ENCODE data around the gene HOXC5.
A peak's percentile ranks its signal among the peaks of the same experiment; 100 is the strongest.

HOXC5 gene

DNA sequence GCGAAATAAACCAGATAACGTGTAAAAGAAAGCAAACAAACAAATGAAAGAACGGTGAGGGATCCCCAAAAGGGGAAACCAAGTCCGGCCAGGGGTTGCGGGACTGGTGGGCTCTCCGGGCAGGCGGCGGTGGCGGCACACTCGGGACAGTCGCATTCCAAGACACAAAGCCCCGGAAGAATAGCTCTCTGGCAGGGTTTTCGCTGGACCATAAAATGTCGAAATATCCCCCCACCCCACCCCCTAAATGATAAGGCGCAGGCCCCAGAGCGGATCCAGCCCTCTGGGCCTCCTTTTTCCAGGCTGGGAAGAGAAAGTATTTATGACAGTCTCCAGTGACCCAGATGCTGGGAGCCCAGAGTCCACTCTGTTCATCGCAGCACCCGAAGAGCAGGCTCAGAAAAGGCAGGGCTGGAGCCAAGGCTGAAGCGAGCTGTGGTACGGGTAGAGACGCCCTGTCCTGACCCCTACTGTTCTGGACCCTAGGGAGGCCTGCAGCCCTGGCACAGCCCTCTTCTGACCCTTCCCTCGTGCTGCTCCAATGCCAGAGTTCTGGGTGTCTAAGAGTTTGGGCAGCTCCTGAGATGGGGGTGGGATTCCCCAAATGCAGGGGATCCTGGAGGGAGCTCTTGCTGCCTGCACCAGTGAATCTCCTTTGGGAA is 26.2 kb upstream of the HOXC5 start:
- DNase-seq (ENCODE audit: low read depth in 2 of 2): no peak

DNA sequence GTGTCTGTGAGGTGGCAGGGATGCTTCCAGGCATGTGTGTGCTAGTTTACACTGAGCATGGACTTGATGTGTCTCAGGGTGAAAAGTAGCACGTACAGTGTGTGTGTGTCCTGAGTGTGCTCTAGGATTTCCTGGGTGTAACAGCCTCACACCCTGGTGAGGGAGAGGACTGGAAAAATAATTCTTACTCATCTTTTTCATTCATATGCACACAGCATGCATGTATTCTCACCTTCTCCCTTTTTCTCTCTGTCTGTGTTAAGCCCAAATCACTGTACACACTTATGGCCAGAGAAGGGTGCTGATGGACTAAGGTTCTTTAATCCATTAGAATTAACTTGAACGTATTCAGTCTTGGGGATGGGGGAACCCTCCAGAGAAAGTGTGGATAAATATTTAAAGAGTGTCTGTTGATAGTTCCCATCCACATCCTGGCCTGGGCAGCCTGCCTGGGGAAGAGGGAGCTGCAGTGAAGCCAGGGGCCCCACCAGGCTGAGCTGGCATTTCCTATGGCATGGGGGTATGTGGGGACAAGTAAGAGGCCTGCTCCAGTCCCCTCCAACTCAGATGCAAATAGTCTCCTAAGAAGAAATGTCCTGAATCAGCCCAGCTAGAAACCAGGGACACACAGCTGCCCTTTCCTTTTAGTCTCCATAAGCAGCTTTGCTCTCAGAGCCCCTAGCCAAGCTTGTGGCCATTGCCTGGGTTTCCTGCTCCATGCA is 25.2 kb upstream of the HOXC5 start:
- no peak for DNase-seq (ENCODE audit: low read depth in 2 of 2)

DNA sequence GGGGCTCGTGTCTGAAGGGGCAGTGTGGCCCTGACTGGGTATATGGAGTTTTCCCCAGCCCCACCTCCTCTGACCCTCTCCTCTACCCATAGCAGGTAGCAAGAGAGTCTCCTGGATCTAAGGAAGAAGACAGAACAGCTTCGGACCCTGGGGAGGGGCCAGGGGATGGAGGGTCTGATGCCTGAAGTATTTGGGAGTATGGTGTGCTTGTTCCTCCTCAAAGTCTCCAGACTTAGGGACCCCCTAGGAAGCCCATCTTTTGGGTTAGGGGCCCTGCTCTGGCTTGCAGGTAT is 24.6 kb upstream of the HOXC5 start:
- DNase-seq (ENCODE audit: low read depth in 2 of 2): no peak

DNA sequence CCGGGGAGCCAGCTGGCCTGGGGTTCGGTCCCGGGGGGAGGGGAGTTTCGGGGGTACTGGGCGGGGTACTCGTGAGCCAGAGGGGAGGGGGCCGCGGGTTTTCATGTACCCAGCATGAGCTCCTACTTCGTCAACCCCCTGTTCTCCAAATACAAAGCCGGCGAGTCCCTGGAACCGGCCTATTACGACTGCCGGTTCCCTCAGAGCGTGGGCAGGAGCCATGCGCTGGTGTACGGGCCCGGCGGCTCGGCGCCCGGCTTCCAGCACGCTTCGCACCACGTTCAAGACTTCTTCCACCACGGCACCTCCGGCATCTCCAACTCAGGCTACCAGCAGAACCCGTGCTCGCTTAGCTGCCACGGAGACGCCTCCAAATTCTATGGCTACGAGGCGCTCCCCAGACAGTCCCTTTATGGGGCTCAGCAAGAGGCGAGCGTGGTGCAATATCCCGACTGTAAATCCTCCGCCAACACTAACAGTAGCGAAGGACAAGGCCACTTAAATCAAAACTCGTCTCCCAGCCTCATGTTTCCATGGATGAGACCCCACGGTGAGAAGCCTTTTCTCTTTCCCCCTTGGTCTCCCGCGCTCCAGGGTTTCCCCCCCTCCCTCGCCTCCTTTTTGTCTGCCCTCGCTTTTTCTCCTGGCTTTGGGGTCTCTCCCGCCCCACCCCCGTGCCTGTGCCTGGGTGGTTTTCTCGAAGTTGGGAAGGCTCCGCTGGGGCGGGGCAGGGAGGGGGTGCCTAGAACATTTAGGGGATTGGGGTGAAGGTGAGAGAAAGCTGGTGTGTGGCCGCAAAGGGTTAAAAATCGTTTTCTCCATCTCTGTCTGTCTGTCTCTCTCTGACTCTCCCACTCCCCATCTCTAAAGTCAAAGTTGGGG is 23.4 kb upstream of the HOXC5 start:
- DNase-seq (ENCODE audit: low read depth in 2 of 2): no peak

DNA sequence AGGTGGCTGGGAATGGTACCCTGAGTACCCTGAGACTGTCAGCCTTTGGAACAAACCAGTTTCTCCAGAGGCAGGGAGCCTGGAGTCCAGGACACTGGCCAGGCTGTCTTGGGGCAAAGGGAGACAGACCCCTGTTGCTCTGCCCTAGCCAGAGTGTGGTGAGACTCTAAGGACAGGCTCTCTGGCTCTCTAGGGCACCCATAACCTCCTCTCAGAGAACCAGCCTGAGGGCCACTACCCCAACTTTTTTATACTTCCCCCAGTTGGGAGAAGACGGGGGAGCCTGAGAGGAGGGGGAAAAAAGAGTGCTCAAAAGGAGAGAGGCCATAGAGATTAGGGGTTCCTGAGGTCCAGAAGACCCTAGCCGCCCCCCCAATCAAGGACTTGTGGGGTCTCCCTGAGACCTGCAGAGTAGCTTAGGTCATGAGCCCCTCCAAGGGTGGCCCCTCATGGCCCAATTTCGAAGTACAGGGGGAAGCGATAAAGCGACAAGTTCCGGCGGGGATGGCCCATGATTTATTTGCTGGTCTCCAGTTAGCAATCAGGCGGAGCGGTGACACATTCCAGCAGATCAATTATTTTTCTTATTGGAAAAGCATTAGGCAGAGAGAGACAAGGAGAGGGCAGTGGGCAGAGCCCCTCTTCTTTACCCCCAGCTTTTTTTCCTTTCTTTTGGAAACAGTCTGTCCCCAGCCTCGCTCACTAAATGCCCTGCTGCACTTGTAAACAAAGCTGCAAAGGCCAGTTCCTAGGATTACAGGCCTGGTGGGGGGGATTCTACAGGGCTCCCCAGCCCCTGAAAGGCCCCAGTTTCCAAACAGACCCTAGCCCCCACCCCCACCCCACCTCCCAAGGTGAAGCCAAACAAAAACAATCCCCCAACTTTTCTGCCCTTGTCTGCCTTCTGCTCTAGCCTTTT is 22.5 kb upstream of the HOXC5 start:
- DNase-seq (ENCODE audit: low read depth in 2 of 2): no peak

DNA sequence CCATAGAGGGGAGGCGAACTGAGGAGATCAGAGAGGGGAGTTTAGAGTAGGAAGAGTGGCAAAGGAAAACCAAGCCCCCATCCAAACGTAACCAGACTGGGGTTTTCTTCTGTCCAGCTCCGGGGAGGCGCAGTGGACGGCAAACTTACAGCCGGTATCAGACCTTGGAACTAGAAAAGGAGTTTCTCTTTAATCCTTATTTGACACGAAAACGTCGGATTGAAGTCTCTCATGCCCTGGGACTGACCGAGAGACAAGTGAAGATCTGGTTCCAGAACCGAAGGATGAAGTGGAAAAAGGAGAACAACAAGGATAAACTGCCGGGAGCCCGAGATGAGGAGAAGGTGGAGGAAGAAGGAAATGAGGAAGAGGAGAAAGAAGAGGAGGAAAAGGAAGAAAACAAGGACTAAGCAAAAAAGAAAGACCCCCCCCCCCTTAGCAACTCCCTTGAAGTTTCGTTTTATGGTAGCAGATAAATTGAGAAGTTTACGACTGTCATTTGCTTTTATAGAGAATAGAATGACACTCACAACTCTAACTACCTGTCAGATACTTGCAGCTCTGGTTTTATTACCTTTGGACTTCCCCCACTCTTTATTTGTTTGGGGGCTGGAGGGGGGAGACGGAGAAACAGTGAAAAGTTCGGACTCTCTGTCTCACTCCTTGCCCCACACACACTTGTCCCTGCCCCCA is 21.7 kb upstream of the HOXC5 start:
- no peak for DNase-seq (ENCODE audit: low read depth in 2 of 2)

DNA sequence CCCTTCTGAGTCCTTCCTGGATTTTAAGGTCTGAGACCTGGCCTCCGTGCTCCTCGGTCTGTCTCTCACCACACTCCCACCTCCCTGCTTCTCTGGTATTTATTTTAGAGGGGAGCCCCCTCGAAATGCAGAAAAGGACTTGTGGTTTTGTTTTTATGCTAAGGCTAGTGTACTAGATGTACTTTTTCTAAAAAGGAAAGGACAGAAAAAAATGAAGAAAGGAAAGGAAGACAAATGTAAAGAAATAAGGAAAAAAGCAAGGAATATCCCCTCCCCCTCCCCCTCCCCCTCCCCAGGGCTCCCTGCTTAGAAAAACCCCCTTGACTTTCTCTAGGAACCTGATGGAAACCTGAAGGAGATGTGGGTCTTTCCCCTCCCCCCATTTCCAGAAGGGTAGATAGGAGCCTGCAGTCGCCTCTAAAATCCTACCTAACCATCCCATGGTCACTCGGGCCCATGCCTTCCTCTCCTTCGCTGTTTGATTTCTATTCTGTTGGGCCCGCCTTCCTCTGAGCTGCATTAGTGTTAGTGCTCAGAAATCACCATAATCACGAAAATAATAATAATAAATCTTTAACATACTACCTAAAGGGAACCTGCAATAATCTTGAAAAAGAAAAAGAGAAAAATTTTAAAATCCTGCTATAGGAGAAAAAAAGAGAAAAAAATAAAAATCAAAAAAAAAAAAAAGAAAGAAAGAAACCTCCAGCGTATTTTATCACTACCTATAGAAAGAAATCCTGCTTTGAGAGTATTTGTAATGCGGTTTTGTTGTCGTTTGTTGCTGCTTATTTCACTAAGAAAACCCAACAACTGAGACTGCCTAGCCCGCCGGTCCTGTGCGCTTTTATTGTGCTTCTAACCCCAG is 21.0 kb upstream of the HOXC5 start:
- DNase-seq (ENCODE audit: low read depth in 2 of 2): no peak

DNA sequence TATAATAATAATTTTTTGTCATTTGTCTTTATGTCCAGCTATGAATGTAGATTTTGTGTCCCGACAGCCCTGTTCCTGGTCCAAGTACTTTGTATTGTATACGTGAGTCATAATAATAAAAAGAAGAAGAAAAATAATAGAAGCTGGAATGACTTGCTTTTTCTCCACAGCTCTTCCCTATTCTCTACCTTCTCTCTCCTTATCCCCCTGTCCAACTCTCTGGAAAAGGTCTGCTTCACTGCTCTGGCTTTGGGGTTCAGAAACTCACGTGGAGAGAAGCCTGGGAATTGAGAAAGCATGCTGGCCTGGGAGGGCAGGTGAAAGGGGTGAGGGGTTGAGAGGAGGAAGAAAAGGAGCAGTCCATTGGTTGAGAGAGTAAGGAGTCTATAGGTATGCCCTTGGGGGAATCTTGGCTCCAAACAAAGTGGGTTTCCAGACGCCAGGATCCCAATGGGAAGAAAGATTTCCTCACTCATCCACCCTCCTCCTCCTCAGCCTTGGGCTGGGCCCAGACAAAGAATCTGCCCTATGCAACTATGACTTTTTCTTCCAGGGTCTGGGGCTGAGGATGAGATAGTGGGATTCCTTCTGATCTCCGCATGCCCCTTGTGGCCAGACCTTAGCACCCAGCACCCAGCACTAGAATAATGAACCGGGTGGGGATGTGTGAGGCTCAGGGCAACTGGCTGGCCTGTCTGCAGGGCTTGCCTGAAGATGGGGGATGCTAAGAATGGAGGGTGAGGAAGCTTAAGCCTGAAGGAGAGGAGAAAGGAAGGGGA is 20.0 kb upstream of the HOXC5 start:
- no peak for DNase-seq (ENCODE audit: low read depth in 2 of 2)

DNA sequence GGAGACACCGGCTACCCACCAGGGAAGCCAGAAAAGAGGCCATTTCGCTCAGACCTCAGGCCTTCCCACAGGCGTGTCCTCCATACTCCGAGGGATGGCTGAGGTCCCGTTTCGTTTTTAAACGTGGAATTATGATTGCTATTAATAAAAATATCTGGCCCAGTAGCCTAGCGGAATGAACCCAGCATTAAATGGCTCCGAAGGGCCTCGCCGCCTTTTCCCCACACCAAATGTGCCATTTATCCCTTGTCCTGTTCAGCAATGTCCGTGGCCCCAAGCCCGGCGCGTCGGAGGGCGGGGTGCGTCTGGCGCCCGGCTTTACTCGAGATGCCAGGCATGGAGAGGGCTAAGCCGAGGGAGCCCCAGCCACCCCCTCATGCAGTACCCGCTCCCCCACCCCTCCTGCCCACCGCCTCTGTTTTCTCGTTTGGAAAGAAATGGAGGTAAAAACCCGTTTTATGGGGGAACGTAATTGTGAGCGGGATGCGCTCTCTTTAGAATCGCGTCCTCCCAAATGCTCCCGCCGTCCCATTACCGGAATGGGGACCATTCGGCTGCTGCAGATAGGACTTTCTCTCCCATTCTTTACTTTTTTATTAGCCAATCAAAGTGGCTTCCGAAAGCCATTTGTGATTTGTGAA is 18.4 kb upstream of the HOXC5 start:
- no peak for DNase-seq (ENCODE audit: low read depth in 2 of 2)

DNA sequence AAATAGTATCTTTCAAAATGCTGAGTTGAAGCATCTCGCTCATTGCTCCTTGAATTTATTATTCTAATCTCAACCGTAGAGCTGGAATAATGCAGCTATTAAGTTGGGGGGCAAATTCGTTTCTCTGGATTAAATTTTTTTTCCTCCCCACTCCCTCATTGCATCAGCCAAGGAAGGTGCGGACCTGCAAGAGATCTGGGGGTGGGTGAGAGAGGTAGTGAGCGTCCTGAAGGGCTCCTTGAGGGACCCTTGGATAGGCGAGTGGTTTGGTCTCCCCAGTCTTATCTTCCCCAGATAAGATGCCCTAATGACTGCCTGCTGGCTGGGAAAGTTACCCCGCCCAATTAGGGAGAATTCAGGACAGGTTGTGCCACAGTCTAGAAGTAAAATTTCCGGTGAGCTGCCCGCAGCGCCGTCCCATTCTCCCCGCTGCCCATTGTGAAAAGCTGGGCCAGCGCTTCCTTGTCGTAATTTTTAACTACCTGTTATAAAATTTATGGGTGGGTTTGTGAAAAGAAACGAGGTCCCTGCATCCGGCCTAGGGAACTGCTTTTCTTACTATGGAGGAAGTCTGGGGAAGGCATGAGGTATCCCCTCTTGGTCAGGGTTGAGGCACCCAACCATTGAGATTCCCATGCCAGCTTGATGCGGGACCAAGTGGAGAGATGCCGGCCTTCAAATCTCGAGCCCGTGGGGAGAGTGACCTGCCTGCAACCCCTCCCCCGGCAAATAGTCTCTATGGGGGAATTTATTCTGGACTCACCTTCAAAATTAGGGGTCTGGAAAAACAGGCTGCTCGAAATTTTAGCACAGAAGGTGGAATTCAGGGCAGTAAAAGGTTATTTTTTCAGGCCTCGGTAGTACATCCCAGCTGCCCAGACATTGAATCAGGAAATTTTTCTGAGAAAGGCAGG is 17.6 kb upstream of the HOXC5 start:
- DNase-seq (ENCODE audit: low read depth in 2 of 2): no peak

DNA sequence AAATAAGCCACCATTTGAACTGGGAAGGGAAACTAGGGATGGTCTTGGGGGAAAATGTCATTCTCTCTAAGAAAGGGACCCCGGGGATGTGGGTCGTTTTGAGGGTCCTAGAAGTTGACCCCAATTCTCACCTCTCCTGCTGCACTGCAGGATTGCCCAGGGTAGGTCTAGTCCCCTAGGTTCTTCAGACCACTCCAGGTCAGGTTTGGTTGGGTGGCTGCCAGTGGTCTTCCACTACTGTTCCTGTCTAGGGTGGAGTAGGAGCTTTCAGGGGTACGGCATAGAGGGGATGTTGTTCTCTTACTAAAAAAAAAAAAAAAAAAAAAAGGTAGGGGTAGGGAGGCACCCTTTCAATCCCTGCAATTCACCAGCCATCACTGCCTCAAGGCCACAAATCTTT is 16.8 kb upstream of the HOXC5 start:
- no peak for DNase-seq (ENCODE audit: low read depth in 2 of 2)

DNA sequence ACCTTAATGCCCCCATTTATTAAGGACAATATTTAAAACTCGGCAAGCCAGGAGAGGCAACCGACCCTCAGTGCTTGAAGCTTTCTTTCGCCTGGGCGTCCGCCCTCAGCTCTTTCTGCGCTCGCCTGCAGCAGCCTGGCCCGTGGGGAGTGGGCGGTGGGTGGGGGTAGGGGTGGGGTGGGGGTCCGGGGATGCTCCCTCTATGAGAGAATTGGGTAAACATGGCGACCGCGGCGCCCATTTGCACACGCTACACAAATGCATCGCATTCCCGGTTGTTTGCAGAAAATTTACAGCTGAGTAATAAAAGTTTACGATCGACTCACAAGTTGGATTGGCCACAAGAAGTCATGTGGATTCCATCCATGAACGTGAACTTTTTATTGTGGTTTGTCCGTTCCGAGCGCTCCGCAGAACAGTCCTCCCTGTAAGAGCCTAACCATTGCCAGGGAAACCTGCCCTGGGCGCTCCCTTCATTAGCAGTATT is 16.3 kb upstream of the HOXC5 start:
- DNase-seq (ENCODE audit: low read depth in 2 of 2): no peak

DNA sequence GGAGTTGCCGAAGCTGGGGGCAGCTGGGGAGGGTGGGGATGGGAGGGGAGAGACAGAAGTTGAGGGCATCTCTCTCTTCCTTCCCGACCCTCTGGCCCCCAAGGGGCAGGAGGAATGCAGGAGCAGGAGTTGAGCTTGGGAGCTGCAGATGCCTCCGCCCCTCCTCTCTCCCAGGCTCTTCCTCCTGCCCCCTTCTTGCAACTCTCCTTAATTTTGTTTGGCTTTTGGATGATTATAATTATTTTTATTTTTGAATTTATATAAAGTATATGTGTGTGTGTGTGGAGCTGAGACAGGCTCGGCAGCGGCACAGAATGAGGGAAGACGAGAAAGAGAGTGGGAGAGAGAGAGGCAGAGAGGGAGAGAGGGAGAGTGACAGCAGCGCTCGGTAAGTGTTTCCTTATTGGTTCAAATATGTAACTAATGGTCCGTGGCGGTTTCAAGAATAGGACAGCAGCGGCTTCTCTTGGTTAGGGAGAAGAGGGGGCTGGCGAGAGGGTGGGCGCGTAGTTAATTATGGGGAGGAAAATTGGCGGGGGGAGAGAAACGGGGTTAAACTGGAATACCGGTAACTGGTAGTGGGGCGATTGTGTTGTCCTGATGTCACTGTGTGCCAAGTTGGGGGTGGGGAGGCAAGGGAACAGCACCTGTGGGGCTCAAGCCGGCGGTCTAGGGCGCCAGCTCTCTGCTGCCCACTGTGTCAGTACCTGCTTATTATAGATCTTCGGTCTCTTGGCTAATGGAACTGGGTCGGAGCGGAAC is 15.6 kb upstream of the HOXC5 start:
- DNase-seq (ENCODE audit: low read depth in 2 of 2): no peak

DNA sequence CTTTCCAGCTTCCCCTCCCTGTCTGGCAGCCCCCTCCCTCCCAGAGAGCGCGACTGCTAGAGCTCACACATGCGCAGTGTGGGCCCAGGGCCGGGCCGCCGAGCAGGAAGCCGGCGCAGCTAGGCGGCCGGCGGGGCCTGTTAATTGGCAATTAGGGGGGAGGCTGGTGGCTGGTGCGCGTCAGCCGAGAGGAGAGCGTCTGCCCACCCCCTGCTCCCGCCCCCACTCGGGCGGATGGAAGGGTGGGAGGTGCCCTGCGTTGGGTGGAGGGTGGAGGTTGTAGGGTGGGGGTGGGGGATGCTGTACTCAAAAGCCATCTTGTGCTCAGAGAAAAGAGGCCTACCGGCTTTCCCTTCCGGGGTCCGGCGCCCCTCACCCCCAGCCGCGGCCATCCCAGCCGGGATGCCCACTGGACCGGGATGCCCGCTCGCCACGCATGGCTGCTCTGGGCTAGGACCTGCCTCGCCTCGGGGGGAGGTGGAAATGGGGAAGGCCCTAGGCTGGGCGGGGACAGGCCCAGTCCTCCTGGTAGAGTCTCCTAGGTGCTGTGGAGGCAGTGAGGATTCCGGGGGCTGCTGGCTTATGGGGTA is 14.9 kb upstream of the HOXC5 start:
- peak in 1 of 2 donors; percentile 47 for DNase-seq (ENCODE audit: low read depth in 2 of 2)

DNA sequence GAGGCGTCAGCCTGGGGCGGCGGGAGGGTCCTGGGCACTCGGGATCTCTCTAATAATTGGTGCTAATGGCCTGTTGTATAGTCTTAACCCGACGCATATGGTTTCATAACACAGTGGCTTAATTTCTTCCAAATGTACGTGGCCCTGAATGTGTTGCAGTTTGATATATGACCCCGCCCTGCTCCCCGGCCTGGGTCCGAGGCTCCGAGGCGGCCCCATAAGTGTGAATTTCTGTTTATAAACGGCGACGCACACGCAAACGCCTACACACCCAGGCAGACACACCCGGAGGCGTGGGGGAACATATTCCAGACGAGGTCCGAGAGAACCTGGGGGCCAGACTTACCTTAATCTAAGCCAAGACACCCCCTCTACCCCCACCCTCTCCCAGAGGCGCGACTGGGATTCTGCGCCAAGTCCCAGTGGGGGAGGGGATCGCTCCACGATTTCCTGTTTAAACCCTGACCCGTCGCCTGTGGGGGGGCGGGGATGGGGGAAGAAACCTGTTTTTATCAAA is 14.3 kb upstream of the HOXC5 start:
- DNase-seq (ENCODE audit: low read depth in 2 of 2): no peak

DNA sequence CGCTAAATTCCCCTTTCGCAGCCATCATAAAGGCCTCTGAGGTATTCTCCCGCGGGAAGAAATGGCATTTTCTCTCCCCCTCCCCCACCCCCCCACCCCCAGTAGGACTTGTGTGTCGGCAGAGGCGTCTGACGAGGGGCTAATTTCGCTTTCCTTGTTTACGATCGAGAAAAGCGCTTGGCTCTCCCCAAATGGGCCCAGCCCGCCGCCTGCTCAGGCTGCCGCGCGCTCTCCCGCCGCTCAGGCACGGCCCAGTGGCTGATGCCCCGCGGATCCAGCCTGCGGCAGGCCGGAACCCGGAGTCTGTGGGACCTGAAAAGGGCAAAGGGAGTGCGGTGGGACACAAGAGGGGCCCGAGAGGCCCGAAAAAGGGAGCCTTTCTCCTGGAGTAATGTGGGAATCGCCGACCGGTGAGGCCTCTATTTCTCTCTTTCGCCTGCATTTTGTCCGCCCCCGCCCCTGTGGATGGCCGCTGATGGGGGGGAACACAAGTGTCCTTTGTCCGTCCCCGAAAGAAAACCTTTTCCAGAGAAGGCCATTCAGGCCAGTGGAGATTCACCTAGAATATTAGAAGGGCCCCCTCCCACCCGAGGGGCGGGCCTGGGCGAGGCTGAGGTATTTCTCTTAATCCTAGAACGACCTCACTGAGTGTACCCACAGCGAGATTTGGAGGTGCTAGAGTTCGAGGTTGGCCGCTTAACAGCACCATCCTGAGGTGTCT is 13.6 kb upstream of the HOXC5 start:
- no peak for DNase-seq (ENCODE audit: low read depth in 2 of 2)
